H1 (cell line): ENCODE measurements around the gene IDE.
"Not testable (repeated sequence)": the region's sequence is repeated elsewhere in the genome, so short reads cannot be mapped to it uniquely, and the experiment has no call there.

Source experiments
- ASH2L ChIP-seq: fragments of 200-600, 300-600 bp; sonication (generic); IDR thresholded peaks from one replicate; pipeline ENCODE4 v1.7.1; 2017; ENCODE audit warnings: low read length
- ATF3 ChIP-seq: IDR thresholded peaks from 2 replicates; pipeline ENCODE4 v1.6.1; 2011; ENCODE audit warnings: low read depth, mild to moderate bottlenecking, low read length; ENCODE audit not compliant: insufficient read depth
- BACH1 ChIP-seq: IDR thresholded peaks from 2 replicates; pipeline ENCODE4 v1.6.1; 2012; ENCODE audit warnings: low read length, improper control_type of control experiment
- CHD2 ChIP-seq: IDR thresholded peaks from 2 replicates; pipeline ENCODE4 v1.6.1; 2012; ENCODE audit warnings: low read length, improper control_type of control experiment
- CREB1 ChIP-seq: IDR thresholded peaks from 2 replicates; pipeline ENCODE4 v1.6.1; 2012; ENCODE audit warnings: inconsistent platforms
- CTCF ChIP-seq, 3 experiments: IDR thresholded peaks; 1 replicate in 2 of 3; 2 replicates in 1 of 3; pipeline versions ENCODE4 v1.5.1 to v1.6.1; 2011; ENCODE audit warnings: low read length in 3 of 3, mild to moderate bottlenecking in 3 of 3, inconsistent platforms in 2 of 3, low read depth in 1 of 3, moderate library complexity in 1 of 3; ENCODE audit not compliant: insufficient read depth in 1 of 3; ENCODE audit errors: control extremely low read depth in 1 of 3
- EZH2 ChIP-seq: fragments of 200-600 bp; sonication (generic); IDR thresholded peaks from 2 replicates; pipeline ENCODE4 v1.7.1; 2012; ENCODE audit warnings: low read depth, mild to moderate bottlenecking, moderate library complexity, low read length, inconsistent platforms; ENCODE audit not compliant: severe bottlenecking
- POLR2AphosphoS5 ChIP-seq: IDR thresholded peaks from 2 replicates; pipeline ENCODE4 v1.6.1; 2011; ENCODE audit warnings: low read depth, low read length
- RBBP5 ChIP-seq: IDR thresholded peaks from 2 replicates; pipeline ENCODE4 v1.7.1; 2012; ENCODE audit warnings: low read depth, mild to moderate bottlenecking, inconsistent platforms, low read length, moderate library complexity, borderline replicate concordance
- SUZ12 ChIP-seq: fragments of 200-600 bp; sonication (generic); IDR thresholded peaks from 2 replicates; pipeline ENCODE4 v1.6.1; 2012; ENCODE audit warnings: mild to moderate bottlenecking, inconsistent platforms, low read length, moderate library complexity, mixed read lengths

GRCh38 chr10:92454955-92455354 is 118.9 kb downstream of the IDE start:
- TF ChIP-seq CHD2; POLR2AphosphoS5; SUZ12; EZH2; CTCF (IDR thresholded peaks at IDR 0.05; ENCODE audit: control extremely low read depth in 1 of 3, insufficient read depth in 1 of 3, low read depth in 1 of 3, low read length in 3 of 3); ATF3; BACH1; CREB1; ASH2L; RBBP5: not testable (repeated sequence)
